OCI-LY1 (cell line): ENCODE measurements around the gene KIZ.

Experiments used
- H2AFZ ChIP-seq: fragments of 200-600 bp; sonication (generic), shearing (Covaris generic); 2 replicates; pipeline ENCODE4 v1.6.0; 2014; ENCODE audit warnings: antibody characterized with exemption, mild to moderate bottlenecking, low read length
- H3F3A ChIP-seq: fragments of 200-600 bp; sonication (generic), shearing (Covaris generic); 2 replicates; pipeline ENCODE4 v1.6.0; 2014; ENCODE audit warnings: mild to moderate bottlenecking, antibody characterized with exemption, low read length, moderate library complexity; ENCODE audit not compliant: insufficient read depth
- H3K27ac ChIP-seq: fragments of 200-600 bp; sonication (generic); 2 replicates; pipeline ENCODE4 v1.5.1; 2014; ENCODE audit warnings: low read length, mixed run types, mild to moderate bottlenecking, low read depth; ENCODE audit not compliant: poor library complexity, severe bottlenecking
- H3K27me3 ChIP-seq: fragments of 200-600 bp; sonication (generic); 2 replicates; pipeline ENCODE4 v1.6.0; 2014; ENCODE audit warnings: antibody characterized with exemption, mild to moderate bottlenecking, low read length, moderate library complexity; ENCODE audit not compliant: insufficient read depth
- H3K36me3 ChIP-seq: fragments of 200-600 bp; sonication (generic); 2 replicates; pipeline ENCODE4 v1.6.1; 2014; ENCODE audit warnings: mild to moderate bottlenecking, antibody characterized with exemption, low read length, moderate library complexity, mixed read lengths; ENCODE audit not compliant: insufficient read depth
- H3K4me1 ChIP-seq: fragments of 200-600 bp; sonication (generic); 2 replicates; pipeline ENCODE4 v1.5.1; 2014; ENCODE audit warnings: mild to moderate bottlenecking, low read length, moderate library complexity; ENCODE audit not compliant: insufficient read depth, severe bottlenecking
- H3K4me2 ChIP-seq: fragments of 200-600 bp; sonication (generic), shearing (Covaris generic); 2 replicates; pipeline ENCODE4 v1.6.1; 2014; ENCODE audit warnings: low read length
- H3K4me3 ChIP-seq: fragments of 200-600 bp; sonication (generic); 2 replicates; pipeline ENCODE4 v1.5.1; 2014; ENCODE audit warnings: low read length, low read depth, mild to moderate bottlenecking, mixed read lengths; ENCODE audit not compliant: poor library complexity, severe bottlenecking
- H3K79me2 ChIP-seq: fragments of 200-600 bp; shearing (Covaris generic); 2 replicates; pipeline ENCODE4 v1.6.1; 2016; ENCODE audit warnings: mixed run types, low read length, mixed read lengths; ENCODE audit not compliant: insufficient read depth
- H3K9ac ChIP-seq: fragments of 200-600 bp; sonication (generic), shearing (Covaris generic); 2 replicates; pipeline ENCODE4 v1.6.1; 2014; ENCODE audit warnings: mild to moderate bottlenecking, low read length, mixed read lengths
- H3K9me2 ChIP-seq: fragments of 200-600 bp; sonication (generic), shearing (Covaris generic); 2 replicates; pipeline ENCODE4 v1.6.1; 2014; ENCODE audit warnings: low read depth, mild to moderate bottlenecking, low read length, mixed read lengths
- H3K9me3 ChIP-seq: fragments of 200-600 bp; shearing (Covaris generic); 2 replicates; pipeline ENCODE4 v1.6.1; 2014; ENCODE audit warnings: low read length, mixed read lengths
- H4K20me1 ChIP-seq: fragments of 200-600 bp; sonication (generic), shearing (Covaris generic); 2 replicates; pipeline ENCODE4 v1.6.0; 2016; ENCODE audit warnings: mild to moderate bottlenecking, low read length; ENCODE audit not compliant: insufficient read depth
- CTCF ChIP-seq: fragments of 200-600 bp; sonication (generic), shearing (Covaris generic); IDR thresholded peaks from 2 replicates; pipeline ENCODE4 v1.5.1; 2017; ENCODE audit warnings: mild to moderate bottlenecking, antibody characterized with exemption, low read length, moderate library complexity, mixed read lengths
- EZH2 ChIP-seq: fragments of 200-600 bp; sonication (generic), shearing (Covaris generic); IDR thresholded peaks from 2 replicates; pipeline ENCODE4 v1.8.0; 2017; ENCODE audit warnings: borderline replicate concordance, mixed run types, mild to moderate bottlenecking, antibody characterized with exemption, low read length, moderate library complexity, mixed read lengths

KIZ gene

GRCh38 chr20:21125849-21126580 lies at the start of gene KIZ:
Gene KIZ (plus strand): TSS chr20:21126082. CDS start chr20:21126116, 34 bp downstream.
- Histone ChIP-seq H2AFZ (peak within 1 kb of the TSS; percentile 92), H3K4me1 (peaks cover 31% of the 10 kb centered on the region), H3F3A (no peaks in the 10 kb centered on the region; the same call in 1 of the 2 replicates), H3K9ac (peak within 1 kb of the TSS; percentile 92), H3K9me2 (no peaks in the 10 kb centered on the region), H3K9me3 (no peaks in the 10 kb centered on the region), H3K27ac (peak within 1 kb of the TSS; percentile 61), H3K36me3 (no peaks in the 10 kb centered on the region; the same call in 1 of the 2 replicates), H3K79me2 (peaks cover 13% of the 10 kb centered on the region), H3K4me3 (peak within 1 kb of the TSS; percentile 89), H3K4me2 (peak within 1 kb of the TSS; percentile 85), H3K27me3 (no peaks in the 10 kb centered on the region), H4K20me1 (no peaks in the 10 kb centered on the region)
- TF ChIP-seq EZH2 (no peak), CTCF (peak; percentile 21; the same call in 1 of the 2 replicates)

- Histone ChIP-seq H3K36me3 (no peaks in the 10 kb centered on the region), H3K9me2 (no peaks in the 10 kb centered on the region), H3K4me1 (peaks cover 11% of the 10 kb centered on the region), H3K9me3 (no peaks in the 10 kb centered on the region), H3K27me3 (no peaks in the 10 kb centered on the region), H3K4me3 (no peak overlapping the region), H3K27ac (no peak overlapping the region), H3K9ac (no peak overlapping the region), H3F3A (no peaks in the 10 kb centered on the region), H3K79me2 (no peaks in the 10 kb centered on the region), H2AFZ (no peak overlapping the region), H4K20me1 (no peaks in the 10 kb centered on the region), H3K4me2 (no peak overlapping the region)
- no peak for TF ChIP-seq CTCF
- no peak for TF ChIP-seq EZH2
These were observed 48.0 kb upstream of the KIZ start for GRCh38 chr20:21077809-21078345.

- no peak overlapping the region for H3K9ac ChIP-seq
- H3K36me3 ChIP-seq, result no peaks in the 10 kb centered on the region
- H3K79me2 ChIP-seq, result no peaks in the 10 kb centered on the region
- no peaks in the 10 kb centered on the region for H4K20me1 ChIP-seq
- H3K4me2 ChIP-seq, result no peak overlapping the region
- no peak overlapping the region for H3K4me3 ChIP-seq
- H3K27ac ChIP-seq, result no peak overlapping the region
- no peaks in the 10 kb centered on the region for H3K9me3 ChIP-seq
- no peaks in the 10 kb centered on the region for H3K4me1 ChIP-seq
- H3K9me2 ChIP-seq, result no peaks in the 10 kb centered on the region
- no peak for TF ChIP-seq CTCF
- no peaks in the 10 kb centered on the region for H3K27me3 ChIP-seq
- no peak overlapping the region for H2AFZ ChIP-seq
- no peaks in the 10 kb centered on the region for H3F3A ChIP-seq
These were observed 43.3 kb upstream of the KIZ start for GRCh38 chr20:21082584-21082983.
